Liver (tissue), 3 donors: ENCODE results near the gene TAB2.

Experiments
- CTCF ChIP-seq: fragments of 150-350 bp; IDR thresholded peaks from 2 replicates; pipeline ENCODE4 v1.5.1; 2017; ENCODE audit warnings: improper control_type of control experiment, low read depth, low read length; ENCODE audit not compliant: missing input control
- MAX ChIP-seq: IDR thresholded peaks from 2 replicates; pipeline ENCODE4 v1.6.1; 2016; ENCODE audit warnings: antibody characterized with exemption
- REST ChIP-seq: IDR thresholded peaks from 2 replicates; pipeline ENCODE4 v1.6.1; 2016; ENCODE audit warnings: antibody characterized with exemption, mild to moderate bottlenecking
- TAF1 ChIP-seq: conservative IDR thresholded peaks from 2 replicates; pipeline ENCODE4 v1.6.1; 2016; ENCODE audit warnings: antibody characterized with exemption, mild to moderate bottlenecking
- donor health status: healthy.
- donor health status: healthy.

GRCh38 chr6:149410557-149410956, 93.0 kb downstream of the TAB2 start:
- TF ChIP-seq CTCF (no peak), TAF1 (no peak), REST (no peak), MAX (no peak)
